HEK293T (cell line): ENCODE results near the gene SIAH3.

Experiments used
- CTBP1 ChIP-seq: fragments of 450-650 bp; IDR thresholded peaks from 2 replicates; pipeline ENCODE4 v1.6.1; 2016; ENCODE audit warnings: borderline replicate concordance
- FOXA1 ChIP-seq: fragments of 450-650 bp; IDR thresholded peaks from 2 replicates; pipeline ENCODE4 v1.6.1; 2016; ENCODE audit warnings: mild to moderate bottlenecking
- NFRKB ChIP-seq: fragments of 450-650 bp; IDR thresholded peaks from 2 replicates; pipeline ENCODE4 v1.6.1; 2016; ENCODE audit warnings: mild to moderate bottlenecking, moderate library complexity
- SP1 ChIP-seq: fragments of 450-650 bp; IDR thresholded peaks from 2 replicates; pipeline ENCODE4 v1.6.1; 2017
- ZNF384 ChIP-seq: fragments of 450-650 bp; IDR thresholded peaks from 2 replicates; pipeline ENCODE4 v1.6.1; 2016
- TF ChIP-seq, protein P1 (sequence below): fragments of 450-650 bp; IDR thresholded peaks from 2 replicates; pipeline ENCODE4 v1.6.1; 2016

- TF ChIP-seq ZNF384 (no peak), CTBP1 (no peak), SP1 (no peak), FOXA1 (no peak), NFRKB (no peak)
- TF ChIP-seq, protein P1, sequence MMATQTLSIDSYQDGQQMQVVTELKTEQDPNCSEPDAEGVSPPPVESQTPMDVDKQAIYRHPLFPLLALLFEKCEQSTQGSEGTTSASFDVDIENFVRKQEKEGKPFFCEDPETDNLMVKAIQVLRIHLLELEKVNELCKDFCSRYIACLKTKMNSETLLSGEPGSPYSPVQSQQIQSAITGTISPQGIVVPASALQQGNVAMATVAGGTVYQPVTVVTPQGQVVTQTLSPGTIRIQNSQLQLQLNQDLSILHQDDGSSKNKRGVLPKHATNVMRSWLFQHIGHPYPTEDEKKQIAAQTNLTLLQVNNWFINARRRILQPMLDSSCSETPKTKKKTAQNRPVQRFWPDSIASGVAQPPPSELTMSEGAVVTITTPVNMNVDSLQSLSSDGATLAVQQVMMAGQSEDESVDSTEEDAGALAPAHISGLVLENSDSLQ, result no peak
Observed at GRCh38 chr13:45886466-45886865, 34.9 kb upstream of the SIAH3 start.
